Suppressor macrophage treated with lipopolysaccharide for 4 hours (primary cell): ENCODE measurements around the gene DNAJA2.
"Not testable (repeated sequence)": the region's sequence is repeated elsewhere in the genome, so short reads cannot be mapped to it uniquely, and the experiment has no call there.

Experiments used
- DNase-seq: peaks from one replicate; pipeline ENCODE4 v3.0.0-alpha.2; 2020

DNAJA2 gene

DNA sequence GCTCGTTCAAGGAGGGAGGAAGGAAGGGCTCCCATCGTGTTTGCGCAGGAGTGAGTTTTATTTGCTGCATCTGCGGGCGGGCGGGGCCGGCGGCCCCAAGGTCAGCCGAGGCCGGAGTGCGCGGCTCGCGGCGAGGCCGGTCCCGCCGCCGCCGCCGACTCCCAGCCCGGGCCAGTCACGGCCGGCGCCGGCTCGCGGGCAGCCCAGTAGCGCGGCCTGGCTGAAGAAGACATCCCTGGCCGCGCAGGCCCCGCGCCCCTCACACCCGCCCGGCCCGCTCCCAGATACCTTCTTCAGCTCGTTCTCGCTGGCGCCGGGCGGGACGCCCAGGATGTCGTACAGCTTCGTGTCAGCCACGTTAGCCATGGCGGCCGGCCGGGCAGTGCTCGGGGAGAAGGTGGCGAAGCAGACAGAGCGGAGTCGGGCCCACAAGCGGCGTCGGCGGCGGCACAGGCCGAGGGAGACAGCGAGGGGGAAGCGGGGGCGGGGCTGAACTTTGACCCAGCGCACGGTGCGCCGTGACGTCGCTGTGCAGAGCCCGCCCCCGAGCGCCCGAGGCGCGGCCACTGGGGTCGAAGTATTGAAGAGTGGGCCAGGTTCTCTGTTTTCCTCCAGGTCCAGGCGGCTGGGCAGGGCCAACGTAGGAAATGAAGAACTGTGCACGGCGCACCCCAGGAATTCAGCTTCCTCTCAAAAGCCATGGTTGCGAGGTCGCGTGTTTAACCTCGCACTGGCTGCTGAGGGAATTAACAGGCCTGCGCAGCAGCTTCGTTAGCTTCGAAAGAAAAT, at the start of gene DNAJA2:
Gene DNAJA2, minus strand, starts transcription at position 468 of the 789 bp plus-strand sequence. Its CDS starts 102 bp downstream, at position 366.
- DNase-seq: peak; percentile 96

DNA sequence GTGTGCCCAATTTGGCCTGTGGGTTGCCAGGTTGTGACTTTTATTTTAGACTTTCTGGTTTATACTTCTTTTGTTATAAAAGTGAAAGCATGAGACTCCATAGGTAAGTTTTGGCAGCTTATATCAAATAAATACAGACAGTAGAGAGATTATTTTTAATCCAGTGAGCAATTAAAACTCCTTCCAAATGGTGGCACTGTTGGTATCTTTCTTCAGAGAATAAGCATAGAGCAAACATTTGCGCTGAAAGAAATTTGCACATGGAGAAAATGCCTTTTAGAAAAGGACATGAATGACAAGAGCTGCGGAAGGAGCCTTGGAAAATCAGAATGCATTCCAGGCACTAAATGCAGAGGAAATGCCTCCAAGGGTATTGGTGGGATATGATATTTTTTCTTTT, 46.1 kb upstream of the DNAJA2 start:
- DNase-seq: no peak

DNA sequence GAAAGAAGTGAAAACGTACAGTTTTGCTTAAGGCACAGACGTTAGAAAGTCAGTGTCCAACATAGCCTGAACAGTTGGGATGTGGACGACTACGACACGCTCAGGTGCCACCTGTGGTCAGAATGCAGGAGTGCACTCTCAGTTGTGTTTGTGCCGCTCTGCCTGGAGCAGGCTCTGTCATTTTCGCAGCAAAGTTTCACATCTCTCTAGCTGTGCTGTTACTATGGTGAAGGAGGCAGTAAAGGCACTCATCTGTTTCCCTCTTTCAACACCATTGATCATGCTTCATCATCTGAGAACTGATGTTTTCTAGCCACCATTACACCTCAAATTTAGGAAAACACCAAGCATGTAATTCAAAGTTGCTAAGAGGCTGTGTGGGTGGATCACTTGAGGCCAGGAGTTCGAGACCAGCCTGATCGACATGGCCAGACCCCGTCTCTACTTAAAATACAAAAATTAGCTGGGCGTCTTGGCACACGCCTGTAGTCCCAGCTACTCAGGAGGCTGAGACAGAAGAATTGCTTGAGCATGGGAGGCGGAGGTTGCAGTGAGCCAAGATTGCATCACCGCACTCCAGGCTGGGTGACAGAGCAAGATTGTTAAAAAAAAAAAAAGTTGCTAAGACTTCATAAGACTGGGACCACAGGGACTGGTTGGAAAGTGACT, 44.9 kb upstream of the DNAJA2 start:
- DNase-seq: peak; percentile 56

DNA sequence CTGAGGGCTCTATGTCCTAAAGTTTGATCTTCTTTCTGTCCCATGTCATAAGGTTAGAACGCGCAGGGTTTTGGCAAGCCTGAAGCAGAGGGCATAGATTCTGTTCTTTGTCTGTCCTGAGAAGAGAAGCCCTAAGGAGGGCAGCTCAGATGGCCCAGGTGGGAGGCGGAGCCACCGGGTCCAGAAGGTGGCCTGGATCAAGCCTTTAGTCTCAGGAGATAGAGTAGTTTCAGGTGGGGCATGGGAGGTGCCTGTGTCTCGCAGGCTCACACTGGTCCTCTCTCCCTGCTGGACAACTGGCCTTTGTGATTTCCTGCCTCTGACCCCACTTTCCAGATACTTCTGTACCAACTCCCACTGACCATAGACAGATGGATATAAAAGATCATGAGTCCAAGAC, 44.2 kb upstream of the DNAJA2 start:
- no peak for DNase-seq

DNA sequence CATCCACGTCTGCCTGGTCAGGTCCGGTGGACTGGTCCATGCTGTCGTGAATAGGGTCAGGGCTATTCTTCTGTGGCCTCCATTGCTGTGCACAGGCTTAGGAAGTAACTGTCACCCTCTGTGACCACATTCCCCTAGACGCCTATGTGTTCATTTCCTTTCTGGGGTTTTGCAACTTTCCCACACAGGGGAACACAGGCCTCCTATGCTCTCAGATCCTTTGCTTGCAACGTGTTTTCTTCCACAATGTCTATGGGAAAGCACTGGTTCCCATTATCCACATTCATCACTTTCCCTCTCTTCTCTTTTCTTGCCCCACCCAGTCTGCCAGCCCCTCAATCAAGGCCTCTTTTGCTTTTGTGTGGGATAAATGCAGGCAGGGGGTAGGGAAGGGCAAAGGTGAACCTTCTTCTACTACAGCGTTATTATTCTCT, 43.2 kb upstream of the DNAJA2 start:
- peak; percentile 83 for DNase-seq

DNA sequence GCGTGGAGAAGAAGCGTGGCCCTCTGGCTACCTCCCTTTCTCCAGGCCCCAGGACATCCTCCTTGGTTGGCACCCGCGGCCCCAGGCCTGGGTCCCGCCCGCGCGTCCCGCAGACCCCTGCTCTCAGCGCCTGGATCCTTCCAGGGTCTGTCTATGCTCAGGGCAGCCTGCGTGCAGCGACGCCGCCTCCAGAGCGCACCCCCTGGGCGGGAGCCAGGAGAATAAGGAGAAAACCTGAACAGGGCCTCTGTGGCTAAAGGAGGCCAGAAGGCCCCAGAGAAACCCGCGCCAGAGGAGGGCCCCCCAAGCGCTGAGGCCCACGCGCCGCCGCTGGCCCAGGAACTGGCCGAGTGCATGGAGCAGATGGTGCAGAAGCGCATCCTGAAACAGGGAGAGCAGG, 40.4 kb upstream of the DNAJA2 start:
- no peak for DNase-seq

DNA sequence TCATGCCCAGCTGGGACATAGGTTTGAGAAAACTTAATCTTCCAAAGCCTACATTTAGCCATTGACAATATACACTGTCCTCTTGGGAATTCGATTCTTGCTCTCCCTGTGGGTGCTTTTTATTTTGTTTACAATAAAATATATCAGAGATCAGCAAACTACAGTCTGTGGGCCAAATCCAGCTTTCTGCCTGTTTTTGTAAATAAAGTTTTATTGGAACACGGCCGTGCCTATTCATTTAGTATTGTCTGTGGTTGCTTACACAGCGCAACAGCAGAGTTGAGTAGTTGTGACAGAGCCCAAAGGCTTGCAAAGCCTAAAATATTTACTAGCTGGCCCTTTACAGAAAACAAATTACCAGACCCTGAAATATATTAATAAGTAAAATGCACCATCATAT, 39.7 kb upstream of the DNAJA2 start:
- DNase-seq: no peak

DNA sequence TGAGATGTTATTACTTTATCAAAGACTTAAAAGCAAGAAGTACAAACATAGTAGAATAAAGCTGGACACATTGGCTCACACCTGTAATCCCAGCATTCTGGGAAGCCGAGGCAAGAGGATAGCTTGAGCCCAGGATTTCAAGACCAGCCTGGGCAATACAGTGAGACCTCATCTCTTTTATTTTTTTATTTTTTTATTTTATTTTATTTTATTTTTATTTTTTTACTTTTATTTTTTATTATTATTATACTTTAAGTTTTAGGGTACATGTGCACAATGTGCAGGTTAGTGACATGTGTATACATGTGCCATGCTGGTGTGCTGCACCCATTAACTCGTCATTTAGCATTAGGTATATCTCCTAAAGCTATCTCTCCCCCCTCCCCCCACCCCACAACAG, 37.3 kb upstream of the DNAJA2 start:
- not testable (repeated sequence) for DNase-seq

DNA sequence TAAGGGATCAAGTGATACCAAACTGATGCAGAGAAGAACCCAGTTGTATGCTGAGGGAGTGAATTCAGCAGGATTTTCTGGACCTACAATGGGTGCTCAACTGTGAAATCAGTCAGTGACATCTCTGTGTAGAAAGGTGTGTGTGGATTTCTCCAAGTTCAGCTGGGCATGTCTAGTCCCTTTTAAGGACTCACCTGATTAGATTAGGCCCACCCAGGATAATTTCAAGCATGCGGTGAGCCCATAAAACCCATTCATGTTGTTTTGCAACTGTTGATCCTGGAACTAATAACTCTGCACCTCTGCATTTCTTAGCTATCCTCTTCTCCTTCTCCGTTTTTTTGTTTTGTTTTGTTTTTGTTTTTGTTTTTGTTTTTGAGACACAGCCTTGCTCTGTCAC, 35.1 kb upstream of the DNAJA2 start:
- no peak for DNase-seq

DNA sequence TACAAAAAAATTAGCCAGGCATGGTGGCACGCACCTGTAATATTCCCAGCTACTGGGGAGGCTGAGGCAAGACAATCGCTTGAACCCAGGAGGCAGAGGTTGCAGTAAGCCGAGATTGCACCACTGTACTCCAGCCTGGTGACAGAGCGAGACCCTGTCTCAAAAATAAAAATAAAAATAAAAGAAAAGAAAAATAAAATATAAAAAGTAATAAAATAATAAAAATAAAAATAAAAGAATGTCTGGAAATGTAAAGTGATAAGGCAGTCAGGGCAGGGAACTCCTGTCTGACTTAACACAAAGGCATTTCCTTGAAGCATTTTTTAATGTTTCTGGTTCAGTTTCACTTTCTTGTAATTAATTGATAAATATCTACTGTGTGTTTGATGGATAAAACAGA, 34.7 kb upstream of the DNAJA2 start:
- DNase-seq: no peak

DNA sequence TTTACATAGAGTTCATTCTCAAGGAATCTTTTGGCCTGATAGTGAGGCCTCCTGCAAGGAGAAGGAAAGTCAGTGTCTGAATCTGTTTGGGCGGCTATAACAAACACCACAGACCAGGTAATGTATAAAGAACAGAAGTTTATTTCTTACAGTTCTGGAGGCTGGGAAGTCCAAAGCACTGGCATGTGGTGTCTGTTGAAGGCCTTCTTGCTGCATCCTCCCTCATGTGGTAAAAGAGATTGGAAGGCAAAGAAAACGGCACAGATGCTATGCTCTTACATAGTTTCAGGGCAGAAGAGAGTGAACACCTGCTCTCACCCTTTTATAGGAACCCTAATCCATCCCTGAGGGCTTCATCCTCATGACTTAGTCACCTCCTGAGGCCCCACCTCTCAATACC, 31.2 kb upstream of the DNAJA2 start:
- no peak for DNase-seq

DNA sequence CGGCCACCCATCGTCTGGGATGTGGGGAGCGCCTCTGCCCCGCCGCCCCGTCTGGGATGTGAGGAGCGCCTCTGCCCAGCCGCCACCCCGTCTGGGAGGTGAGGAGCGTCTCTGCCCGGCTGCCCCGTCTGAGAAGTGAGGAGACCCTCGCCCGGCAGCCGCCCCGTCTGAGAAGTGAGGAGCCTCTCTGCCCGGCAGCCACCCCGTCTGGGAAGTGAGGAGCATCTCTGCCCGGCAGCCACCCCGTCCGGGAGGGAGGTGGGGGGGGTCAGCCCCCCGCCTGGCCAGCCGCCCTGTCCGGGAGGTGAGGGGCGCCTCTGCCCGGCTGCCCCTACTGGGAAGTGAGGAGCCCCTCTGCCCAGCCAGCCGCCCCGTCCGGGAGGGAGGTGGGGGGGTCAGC, 26.6 kb upstream of the DNAJA2 start:
- not testable (repeated sequence) for DNase-seq

DNA sequence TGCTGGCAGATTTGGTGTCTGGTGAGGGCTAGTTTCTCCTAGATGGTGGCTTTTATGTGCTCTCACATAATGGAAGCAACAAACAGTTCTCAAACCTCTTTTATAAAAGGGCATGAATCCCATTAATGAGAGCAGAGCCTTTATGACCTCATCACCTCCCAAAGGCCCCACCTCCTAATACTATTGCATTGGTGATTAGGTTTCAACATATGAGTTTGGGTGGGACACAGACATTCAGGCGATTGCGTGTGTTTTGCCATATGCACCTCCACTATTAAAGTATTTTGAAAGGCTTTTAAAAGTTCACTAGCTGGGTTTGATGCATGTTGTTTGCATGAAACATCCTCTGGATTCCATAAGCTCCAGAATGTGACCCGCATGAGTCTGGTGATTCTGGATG, 24.4 kb upstream of the DNAJA2 start:
- DNase-seq: no peak

DNA sequence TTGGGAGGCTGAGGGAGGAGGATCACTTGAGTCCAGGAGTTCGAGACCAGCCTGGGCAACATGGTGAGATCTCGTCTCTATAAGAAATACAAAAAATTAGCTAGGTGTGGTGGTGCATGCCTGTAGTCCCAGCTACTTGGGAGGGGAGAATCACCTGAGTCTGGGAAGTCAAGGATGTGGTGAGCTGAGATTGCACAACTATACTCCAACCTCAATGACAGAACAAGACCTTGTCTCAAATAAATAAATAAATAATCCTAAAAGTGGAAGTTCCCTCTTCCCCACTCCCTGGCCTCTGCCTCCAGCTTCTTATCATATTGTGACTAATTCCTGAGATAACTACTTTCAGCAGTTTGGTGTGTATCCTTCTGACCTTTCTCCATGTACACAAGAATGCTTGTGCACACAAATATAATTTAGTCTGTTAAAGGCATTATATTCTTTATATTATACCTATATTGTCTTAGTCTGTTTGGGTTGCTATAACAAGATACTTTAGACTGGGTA, 23.5 kb upstream of the DNAJA2 start:
- no peak for DNase-seq

DNA sequence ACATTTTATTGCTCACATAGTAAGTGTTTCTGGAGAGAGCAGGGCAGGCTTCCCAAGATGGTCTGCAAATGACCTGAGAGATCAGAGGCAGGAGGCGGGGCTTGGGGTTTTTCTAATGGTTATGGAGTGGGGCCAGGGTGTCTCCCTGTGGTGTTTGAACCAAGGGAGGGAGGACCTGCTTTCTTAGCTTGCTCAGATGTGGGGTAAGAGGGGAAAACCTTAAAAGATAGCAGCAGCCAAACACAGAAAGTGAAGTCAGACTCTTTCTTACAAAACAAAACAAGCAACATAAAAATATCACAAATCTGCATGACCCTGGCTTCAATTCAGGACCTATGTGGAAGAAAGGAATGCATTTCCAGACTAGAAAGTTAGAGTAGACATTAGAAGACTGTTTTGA, 22.9 kb upstream of the DNAJA2 start:
- DNase-seq: no peak

DNA sequence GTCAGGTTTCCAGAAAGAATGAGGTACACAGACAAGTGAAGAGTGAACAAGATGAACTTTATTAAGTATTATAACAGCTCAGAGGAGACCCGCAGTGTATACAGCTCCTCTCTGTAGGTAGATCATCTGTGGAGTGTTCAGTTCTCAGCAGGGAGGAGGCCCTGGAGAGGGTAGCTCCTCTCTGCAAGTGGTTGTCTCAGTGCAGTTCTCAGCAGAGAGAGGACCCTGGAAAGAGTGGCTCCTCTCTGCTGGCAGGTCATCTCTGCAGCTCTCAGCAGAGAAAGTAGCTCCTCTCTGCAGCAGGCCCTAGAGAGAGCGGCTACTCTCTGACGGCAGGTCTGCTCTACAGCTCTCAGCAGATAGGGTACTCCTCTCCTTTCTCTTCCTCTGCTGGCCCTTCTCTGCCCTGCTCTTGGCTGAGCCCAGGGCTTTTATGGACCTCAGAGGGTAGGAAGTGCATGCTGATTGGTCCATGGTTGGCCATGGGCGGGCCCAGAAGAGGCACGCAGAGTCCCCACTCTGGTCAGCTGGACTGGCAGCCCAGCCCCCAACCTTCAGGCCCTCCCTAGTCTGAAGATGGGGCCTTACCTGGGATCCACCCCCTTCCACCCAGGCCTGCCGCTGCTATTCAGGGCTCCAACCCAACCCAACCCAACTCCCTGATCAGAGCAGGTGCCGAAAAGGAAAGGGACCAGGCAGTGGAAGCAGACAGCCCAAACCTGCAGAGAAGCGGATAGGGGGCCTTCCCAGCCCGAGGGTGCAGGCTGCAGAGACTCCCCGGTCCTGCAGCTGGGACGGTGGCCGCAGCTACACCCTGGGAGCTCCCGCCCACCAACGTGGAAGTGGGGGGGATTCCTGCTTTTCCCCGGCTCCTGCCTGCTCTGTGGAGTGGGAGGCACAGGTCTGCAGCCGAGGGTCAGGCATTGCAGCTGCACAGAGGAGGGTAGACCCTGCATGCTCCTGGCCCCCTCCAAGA, 18.5 kb upstream of the DNAJA2 start:
- no peak for DNase-seq

DNA sequence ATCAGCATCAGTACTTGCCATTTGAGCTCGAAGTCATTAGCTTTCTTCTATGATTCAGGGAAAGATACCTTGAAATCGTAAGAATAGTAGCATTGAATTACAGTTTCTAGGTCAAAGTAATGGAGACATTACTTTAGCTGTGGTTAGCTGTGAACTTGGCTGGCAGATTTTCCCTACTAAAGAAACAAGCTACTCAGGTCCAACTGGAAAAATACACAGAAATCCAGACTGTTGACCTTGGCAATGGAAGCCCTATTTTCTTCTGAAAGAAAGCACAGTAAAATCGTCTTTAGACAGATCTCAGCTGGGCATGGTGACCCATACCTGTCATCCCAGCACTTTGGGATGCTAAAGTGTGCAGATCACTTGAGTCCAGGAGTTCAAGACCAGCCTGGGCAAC, 13.4 kb upstream of the DNAJA2 start:
- no peak for DNase-seq

DNA sequence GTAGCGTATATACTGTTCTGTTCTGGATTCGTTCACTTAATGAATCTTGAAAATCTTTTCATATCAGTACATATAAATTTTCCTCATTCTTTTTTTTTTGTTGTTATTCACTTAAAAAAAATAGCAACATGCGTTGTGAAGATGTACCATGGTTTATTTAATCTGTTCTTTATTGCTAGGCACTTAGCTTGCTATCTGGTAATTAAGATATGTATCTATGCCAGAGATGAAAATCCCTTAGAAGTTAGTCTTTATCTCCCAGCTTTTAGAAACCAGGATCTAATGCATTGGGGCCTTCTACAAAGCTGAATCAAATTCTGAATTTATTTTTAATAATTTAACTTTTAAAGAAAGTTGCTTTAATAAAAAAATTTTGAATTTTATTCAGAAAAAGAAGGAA, 13.0 kb upstream of the DNAJA2 start:
- no peak for DNase-seq

DNA sequence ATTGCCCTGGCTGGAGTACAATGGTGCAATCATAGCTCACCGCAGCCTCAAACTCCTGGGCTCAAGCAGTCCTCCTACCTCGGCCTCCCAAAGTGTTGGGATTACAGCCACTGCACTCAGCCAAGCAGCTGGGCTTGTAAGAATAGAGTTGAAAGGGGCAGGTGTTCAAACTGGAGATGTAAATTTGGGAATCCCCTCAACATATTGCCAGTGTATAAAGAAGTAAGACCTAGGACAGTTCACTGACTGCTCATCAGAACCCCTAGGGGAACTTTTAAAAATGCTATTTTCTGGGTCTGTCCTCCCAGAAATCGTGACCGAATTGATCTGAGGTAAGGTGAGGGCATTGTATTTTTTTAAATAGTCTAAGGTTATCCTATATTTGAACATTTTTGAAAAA, 8.9 kb upstream of the DNAJA2 start:
- DNase-seq: no peak

DNA sequence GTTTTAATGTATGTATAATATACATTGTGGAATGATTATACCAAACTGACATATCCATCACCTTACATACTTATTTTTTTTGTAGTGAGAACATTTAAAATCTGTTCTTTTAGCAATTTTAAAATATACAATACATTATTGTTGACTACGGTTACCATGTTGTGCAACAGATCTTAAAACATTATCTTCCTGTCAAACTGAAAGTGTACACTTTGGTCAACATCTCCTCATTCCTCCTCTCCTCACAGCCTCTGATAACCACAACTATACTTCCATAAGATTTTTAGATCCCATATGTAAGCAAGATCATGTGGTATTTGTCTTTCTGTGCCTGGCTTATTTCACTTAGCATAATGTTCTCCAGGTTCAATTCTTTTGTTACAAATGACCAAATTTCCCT, 7.5 kb upstream of the DNAJA2 start:
- no peak for DNase-seq

DNA sequence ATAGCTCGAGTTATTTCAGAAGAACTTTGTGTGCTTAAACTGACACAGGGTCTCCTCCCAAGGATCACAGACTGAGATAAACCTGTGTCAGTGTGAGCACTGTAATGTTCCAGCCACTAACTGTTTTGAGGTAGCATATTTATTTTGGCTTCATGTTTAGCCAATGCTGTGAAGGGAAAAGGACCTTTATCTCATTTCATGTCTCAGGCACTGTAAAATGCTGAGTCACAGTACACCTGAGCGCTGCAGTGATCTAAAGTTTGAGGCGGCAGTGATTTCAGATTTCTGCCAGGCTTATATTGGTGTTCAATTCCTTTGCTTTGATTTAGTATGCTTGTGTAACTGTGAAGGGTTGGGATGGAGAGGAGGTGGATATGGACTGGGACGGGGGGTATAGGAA, 3.1 kb upstream of the DNAJA2 start:
- no peak for DNase-seq

DNA sequence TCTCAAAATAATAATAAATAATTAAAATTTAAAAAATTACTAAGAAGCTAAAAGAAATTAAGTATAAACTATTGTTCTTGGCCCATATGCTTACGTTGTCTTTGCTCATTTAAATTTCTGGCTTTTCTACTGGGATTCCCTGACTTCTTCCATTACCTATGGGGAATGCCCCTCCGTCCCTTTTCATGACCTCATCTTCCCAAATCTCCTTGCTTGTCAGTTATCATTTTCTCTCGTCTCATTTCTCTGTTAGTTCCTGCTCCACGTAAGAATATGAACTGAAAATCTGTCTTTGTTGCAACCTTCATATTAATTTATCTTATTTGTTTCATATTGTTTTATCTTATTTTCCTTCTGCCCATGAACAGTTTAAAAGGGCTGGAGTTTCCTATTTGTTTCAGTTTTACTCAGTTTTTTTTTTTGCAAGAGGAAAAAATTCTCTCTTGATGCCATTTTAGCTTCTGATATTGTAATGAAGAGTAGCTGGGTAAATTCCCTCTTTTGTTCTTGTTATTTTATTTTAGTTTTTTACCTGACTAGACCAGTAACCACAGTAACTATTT, 2.5 kb upstream of the DNAJA2 start:
- DNase-seq: no peak

DNA sequence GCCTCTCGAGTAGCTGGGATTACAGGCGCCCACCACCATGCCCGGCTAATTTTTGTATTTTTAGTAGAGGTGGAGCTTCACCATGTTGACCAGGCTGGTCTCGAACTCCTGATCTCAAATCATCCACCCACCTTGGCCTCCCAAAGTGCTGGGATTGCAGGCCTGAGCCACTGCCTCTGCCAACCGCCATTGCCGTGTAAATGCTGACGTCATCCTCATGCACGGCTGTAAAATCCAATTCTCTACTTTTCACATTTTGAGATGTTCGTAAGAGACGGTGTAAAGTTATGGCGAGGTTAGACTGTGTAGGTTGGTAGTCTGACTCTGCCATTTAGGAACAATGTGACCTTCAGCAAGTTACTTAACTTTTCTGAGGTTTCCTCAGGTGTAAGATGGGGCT, 1.7 kb upstream of the DNAJA2 start:
- DNase-seq: no peak
